ENCODE data around the gene OAS3.
A peak's percentile ranks its signal among the peaks of the same experiment; 100 is the strongest.

Gene OAS3

DNA sequence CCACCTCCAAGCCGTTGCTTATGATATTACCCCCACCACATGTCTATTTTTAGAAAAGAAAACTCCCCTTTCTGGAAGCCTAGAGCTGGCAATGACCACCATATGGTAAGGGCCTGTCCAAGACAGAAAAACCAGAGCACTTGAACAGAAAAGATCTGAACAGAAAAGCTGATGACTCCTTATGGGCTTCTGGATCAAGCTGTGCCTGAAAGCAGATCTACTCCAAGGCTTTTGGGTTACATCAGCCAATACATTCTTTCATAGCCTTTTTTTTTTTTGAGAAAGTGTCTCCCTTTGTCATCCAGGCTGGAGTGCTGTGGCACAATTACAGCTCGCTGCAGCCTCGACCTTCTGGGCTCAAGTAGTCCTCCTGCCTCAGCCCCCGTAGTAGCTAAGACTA, 23.3 kb downstream of the OAS3 start:
- no peak for DNase-seq (ENCODE audit: low read depth)

GRCh38 chr12:112962561-112962960, 24.3 kb downstream of the OAS3 start:
- DNase-seq (ENCODE audit: low read depth): no peak

- DNase-seq (ENCODE audit: low read depth): no peak
Observed at GRCh38 chr12:112963227-112963861, 25.1 kb downstream of the OAS3 start.

- no peak for DNase-seq (ENCODE audit: low read depth)
Observed at GRCh38 chr12:112964067-112964670, 25.9 kb downstream of the OAS3 start.

- DNase-seq (ENCODE audit: low read depth): no peak
Observed at GRCh38 chr12:112964915-112965314, 26.6 kb downstream of the OAS3 start.

- DNase-seq (ENCODE audit: low read depth): no peak
Observed at GRCh38 chr12:112965643-112966042, 27.4 kb downstream of the OAS3 start.

GRCh38 chr12:112967306-112967705, 29.0 kb downstream of the OAS3 start:
- DNase-seq (ENCODE audit: low read depth): no peak

- DNase-seq (ENCODE audit: low read depth): no peak
Observed at GRCh38 chr12:112967858-112968257, 29.6 kb downstream of the OAS3 start.

- DNase-seq (ENCODE audit: low read depth): no peak
Observed at GRCh38 chr12:112969547-112970306, 31.5 kb downstream of the OAS3 start.

- no peak for DNase-seq (ENCODE audit: low read depth)
Observed at GRCh38 chr12:112970391-112970790, 32.1 kb downstream of the OAS3 start.

- DNase-seq (ENCODE audit: low read depth): no peak
Observed at GRCh38 chr12:112971248-112971647, 33.0 kb downstream of the OAS3 start.

- DNase-seq (ENCODE audit: low read depth): no peak
Observed at GRCh38 chr12:112973011-112973735, 34.9 kb downstream of the OAS3 start.

GRCh38 chr12:112973818-112974231, 35.6 kb downstream of the OAS3 start:
- no peak for DNase-seq (ENCODE audit: low read depth)

DNA sequence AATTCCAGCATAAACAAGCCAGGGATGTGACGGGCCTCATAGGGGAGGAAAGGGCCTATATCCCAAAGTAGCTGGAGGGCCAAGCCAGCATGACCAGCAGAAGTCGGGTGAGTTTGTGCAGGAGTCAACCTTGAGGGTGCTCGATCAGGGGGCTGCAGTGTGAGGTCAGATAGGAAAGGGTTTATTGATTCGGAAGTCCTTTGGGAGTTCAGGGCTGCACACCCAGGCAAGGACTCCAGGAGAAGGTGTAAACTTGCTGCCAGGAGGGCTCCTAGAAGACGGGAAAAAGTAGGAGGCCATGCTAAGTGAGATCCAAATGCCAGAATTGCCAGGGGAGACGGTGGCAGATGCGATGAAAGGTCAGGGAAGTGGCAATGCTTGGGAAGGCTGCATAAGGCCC, 36.6 kb downstream of the OAS3 start:
- no peak for DNase-seq (ENCODE audit: low read depth)

- no peak for DNase-seq (ENCODE audit: low read depth)
Observed at GRCh38 chr12:112977139-112977538, 38.9 kb downstream of the OAS3 start.

- no peak for DNase-seq (ENCODE audit: low read depth)
Observed at GRCh38 chr12:112977641-112978040, 39.4 kb downstream of the OAS3 start.

GRCh38 chr12:112978163-112979040, 40.1 kb downstream of the OAS3 start, which contains the start of gene OAS2:
Gene OAS2 (plus strand): TSS chr12:112978519. CDS start chr12:112978609, 90 bp downstream.
- DNase-seq (ENCODE audit: low read depth): peak; percentile 54

- DNase-seq (ENCODE audit: low read depth): peak; percentile 13
Observed at GRCh38 chr12:112979041-112979680, 40.9 kb downstream of the OAS3 start.

GRCh38 chr12:112980491-112981158, 42.4 kb downstream of the OAS3 start:
- no peak for DNase-seq (ENCODE audit: low read depth)

- DNase-seq (ENCODE audit: low read depth): no peak
Observed at GRCh38 chr12:112985642-112986290, 47.5 kb downstream of the OAS3 start.
